GM12872 (cell line): Measurements from ENCODE around the gene HDAC9.

Experiments used
- TF ChIP-seq, protein P1 (sequence below): IDR thresholded peaks from 3 replicates; pipeline ENCODE4 v1.5.1; 2011; ENCODE audit warnings: low read depth, mild to moderate bottlenecking, low read length, moderate library complexity; ENCODE audit not compliant: insufficient read depth

HDAC9 gene

GRCh38 chr7:18648849-18649758 is 153.6 kb downstream of the HDAC9 start:
- TF ChIP-seq, protein P1, sequence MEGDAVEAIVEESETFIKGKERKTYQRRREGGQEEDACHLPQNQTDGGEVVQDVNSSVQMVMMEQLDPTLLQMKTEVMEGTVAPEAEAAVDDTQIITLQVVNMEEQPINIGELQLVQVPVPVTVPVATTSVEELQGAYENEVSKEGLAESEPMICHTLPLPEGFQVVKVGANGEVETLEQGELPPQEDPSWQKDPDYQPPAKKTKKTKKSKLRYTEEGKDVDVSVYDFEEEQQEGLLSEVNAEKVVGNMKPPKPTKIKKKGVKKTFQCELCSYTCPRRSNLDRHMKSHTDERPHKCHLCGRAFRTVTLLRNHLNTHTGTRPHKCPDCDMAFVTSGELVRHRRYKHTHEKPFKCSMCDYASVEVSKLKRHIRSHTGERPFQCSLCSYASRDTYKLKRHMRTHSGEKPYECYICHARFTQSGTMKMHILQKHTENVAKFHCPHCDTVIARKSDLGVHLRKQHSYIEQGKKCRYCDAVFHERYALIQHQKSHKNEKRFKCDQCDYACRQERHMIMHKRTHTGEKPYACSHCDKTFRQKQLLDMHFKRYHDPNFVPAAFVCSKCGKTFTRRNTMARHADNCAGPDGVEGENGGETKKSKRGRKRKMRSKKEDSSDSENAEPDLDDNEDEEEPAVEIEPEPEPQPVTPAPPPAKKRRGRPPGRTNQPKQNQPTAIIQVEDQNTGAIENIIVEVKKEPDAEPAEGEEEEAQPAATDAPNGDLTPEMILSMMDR = no peak

DNA sequence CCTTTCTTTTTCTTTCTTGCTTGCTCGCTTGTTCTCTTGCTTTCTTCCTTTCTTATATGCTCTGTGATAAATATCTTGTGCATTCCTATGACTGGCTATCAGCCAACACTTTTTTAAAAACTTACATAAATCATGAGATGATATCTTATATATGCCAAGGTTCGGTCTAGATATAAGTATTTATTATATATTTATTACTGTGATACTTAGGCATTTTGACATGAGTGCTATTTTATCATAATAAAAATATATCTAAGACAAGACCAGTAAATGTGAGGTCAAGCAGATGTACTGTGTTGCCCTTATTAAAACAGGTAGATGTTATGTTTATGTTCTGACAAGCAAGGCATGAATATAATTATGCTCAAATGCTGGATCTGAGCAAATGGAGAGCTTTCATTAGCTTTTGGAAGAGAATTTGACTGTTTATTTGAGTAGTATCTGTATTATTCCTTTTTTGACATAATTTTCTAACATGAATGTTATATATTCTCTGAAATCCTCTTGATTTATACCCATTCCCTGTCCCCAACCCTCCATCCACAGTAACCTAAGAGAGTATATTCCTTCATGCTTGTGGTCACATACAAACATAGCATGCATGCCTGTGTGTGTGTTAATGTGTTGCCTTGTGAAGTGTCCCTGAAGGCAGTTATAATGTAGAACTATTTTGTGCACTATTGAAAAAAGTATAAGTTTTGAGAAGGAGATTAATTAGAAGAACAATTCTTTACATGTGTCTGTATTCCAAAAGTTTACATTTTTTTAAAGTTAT is 158.0 kb downstream of the HDAC9 start:
- TF ChIP-seq, protein P1 = no peak

GRCh38 chr7:18654709-18655108 is 159.2 kb downstream of the HDAC9 start:
- TF ChIP-seq, protein P1 = no peak

DNA sequence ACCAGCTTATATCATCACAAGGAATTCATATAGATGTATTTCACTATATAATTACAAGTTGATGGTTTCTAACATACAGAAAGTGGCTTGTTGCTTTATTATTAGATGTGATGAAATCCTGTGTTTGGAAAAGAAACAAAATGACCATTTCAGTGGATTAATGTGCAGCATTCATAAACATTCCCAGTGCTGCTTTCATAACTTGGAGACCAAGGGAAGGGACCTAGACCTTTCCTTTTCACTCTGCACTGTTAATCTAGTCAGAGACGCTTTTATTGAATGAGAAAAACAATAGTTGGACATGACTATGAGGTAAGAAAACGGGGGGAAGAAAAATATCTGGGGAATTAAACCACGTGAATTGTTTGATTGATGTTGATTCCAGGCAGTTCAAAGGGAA is 160.0 kb downstream of the HDAC9 start:
- TF ChIP-seq, protein P1 = no peak

- TF ChIP-seq, protein P1 = no peak
Measured at GRCh38 chr7:18655912-18656311, 160.4 kb downstream of the HDAC9 start.

- TF ChIP-seq, protein P1 = no peak
Measured at GRCh38 chr7:18656362-18656761, 160.8 kb downstream of the HDAC9 start.

GRCh38 chr7:18659746-18660145 is 164.2 kb downstream of the HDAC9 start:
- TF ChIP-seq, protein P1 = no peak
